ENCODE results near the gene PER2.

DNA sequence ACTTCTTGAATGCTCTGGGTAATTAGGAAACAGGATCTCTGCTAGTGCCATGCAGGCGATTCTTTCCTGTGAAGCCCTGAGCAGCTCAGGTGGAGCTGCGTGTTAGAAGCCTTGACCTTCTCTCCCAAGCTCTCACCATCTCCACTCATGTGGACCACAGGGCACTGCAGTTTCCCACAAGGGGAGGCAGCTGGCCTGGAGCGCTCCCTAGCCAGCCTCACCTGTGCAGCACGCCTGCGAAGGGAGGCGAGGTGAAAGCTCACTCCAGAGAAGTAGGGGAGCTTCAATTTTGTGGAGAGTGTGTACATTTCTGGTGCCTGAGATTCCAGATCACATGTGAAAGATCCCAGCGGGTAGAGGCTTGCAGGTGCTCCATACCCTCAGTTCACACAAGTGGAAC lies 37.5 kb downstream of the PER2 start:
- TF ChIP-seq RFX5 (IDR thresholded peaks at IDR 0.05; ENCODE audit: low read depth, low read length) (no peak), POLR2A (IDR thresholded peaks at IDR 0.05; ENCODE audit: low read depth, low read length) (no peak), FOS (IDR thresholded peaks at IDR 0.05; ENCODE audit: low read depth, low read length) (no peak), NFE2L2 (IDR thresholded peaks at IDR 0.05; ENCODE audit: low read depth, low read length) (no peak), MAZ (IDR thresholded peaks at IDR 0.05; ENCODE audit: borderline replicate concordance, low read depth, low read length) (no peak), MAFK (IDR thresholded peaks at IDR 0.05; ENCODE audit: low read depth, low read length) (no peak)
- TF ChIP-seq, protein P1, sequence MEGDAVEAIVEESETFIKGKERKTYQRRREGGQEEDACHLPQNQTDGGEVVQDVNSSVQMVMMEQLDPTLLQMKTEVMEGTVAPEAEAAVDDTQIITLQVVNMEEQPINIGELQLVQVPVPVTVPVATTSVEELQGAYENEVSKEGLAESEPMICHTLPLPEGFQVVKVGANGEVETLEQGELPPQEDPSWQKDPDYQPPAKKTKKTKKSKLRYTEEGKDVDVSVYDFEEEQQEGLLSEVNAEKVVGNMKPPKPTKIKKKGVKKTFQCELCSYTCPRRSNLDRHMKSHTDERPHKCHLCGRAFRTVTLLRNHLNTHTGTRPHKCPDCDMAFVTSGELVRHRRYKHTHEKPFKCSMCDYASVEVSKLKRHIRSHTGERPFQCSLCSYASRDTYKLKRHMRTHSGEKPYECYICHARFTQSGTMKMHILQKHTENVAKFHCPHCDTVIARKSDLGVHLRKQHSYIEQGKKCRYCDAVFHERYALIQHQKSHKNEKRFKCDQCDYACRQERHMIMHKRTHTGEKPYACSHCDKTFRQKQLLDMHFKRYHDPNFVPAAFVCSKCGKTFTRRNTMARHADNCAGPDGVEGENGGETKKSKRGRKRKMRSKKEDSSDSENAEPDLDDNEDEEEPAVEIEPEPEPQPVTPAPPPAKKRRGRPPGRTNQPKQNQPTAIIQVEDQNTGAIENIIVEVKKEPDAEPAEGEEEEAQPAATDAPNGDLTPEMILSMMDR (conservative IDR thresholded peaks at IDR 0.05; ENCODE audit: low read depth, low read length), result no peak

Data from IMR-90 (cell line).